HepG2 (cell line): ENCODE results near the gene HK3. TPM values are rescaled to one million over a fixed set of nuclear protein-coding genes. Genes with fewer than 3 reads are reported as not detected.

Experiments used
- AKAP8 ChIP-seq: sonication (generic); formaldehyde crosslinking; IDR thresholded peaks from 2 replicates; pipeline ENCODE4 v1.5.1; 2020; ENCODE audit warnings: mild to moderate bottlenecking, missing genetic modification reagents
- HDAC6 ChIP-seq: fragments of 200-600 bp; sonication (generic); IDR thresholded peaks from 2 replicates; pipeline ENCODE4 v1.7.0; 2017; ENCODE audit warnings: mild to moderate bottlenecking, antibody characterized with exemption, low read length, low read depth
- HNRNPLL ChIP-seq: fragments of 200-400 bp; formaldehyde crosslinking; IDR thresholded peaks from 2 replicates; pipeline ENCODE4 v1.6.1; 2017; ENCODE audit warnings: mild to moderate bottlenecking, low read depth, low read length; ENCODE audit not compliant: poor library complexity, severe bottlenecking
- JARID2 ChIP-seq: sonication (generic); formaldehyde crosslinking; IDR thresholded peaks from 2 replicates; pipeline ENCODE4 v1.8.1; 2023; ENCODE audit warnings: missing genetic modification reagents, inconsistent platforms; ENCODE audit not compliant: insufficient replicate concordance
- KIAA2018 ChIP-seq: sonication (generic); formaldehyde crosslinking; IDR thresholded peaks from 2 replicates; pipeline ENCODE4 v1.5.0; 2020; ENCODE audit warnings: mild to moderate bottlenecking, missing genetic modification reagents, borderline replicate concordance
- PAX8 ChIP-seq: sonication (generic); formaldehyde crosslinking; IDR thresholded peaks from 2 replicates; pipeline ENCODE4 v1.8.0; 2022; ENCODE audit warnings: mild to moderate bottlenecking, missing genetic modification reagents, borderline replicate concordance
- ZBTB1 ChIP-seq: sonication (generic); formaldehyde crosslinking; IDR thresholded peaks from 2 replicates; pipeline ENCODE4 v1.4.0; 2020; ENCODE audit warnings: missing genetic modification reagents, borderline replicate concordance
- ZNF350 ChIP-seq: sonication (generic); formaldehyde crosslinking; IDR thresholded peaks from 2 replicates; pipeline ENCODE4 v1.4.0; 2020; ENCODE audit warnings: mild to moderate bottlenecking, low read depth, missing genetic modification reagents, borderline replicate concordance
- ZNF383 ChIP-seq: sonication (generic); formaldehyde crosslinking; IDR thresholded peaks from 2 replicates; pipeline ENCODE4 v1.4.0; 2020; ENCODE audit warnings: missing genetic modification reagents, mild to moderate bottlenecking, borderline replicate concordance
- ZNF446 ChIP-seq: sonication (generic); formaldehyde crosslinking; IDR thresholded peaks from 2 replicates; pipeline ENCODE4 v1.5.0; 2020; ENCODE audit warnings: mild to moderate bottlenecking, missing genetic modification reagents
- ZNF570 ChIP-seq: sonication (generic); formaldehyde crosslinking; IDR thresholded peaks from 2 replicates; pipeline ENCODE4 v1.4.0; 2020; ENCODE audit warnings: mild to moderate bottlenecking, missing genetic modification reagents, borderline replicate concordance
- ZNF747 ChIP-seq: sonication (generic); formaldehyde crosslinking; IDR thresholded peaks from 2 replicates; pipeline ENCODE4 v1.8.1; 2023; ENCODE audit warnings: missing genetic modification reagents, mild to moderate bottlenecking, borderline replicate concordance
- ZNF800 ChIP-seq: sonication (generic); formaldehyde crosslinking; IDR thresholded peaks from 2 replicates; pipeline ENCODE4 v1.4.0; 2020; ENCODE audit warnings: missing genetic modification reagents
- polyA plus RNA-seq, 8 experiments: library from polyadenylated mRNA; depleted of rRNA in 3 of 8; stranded (reverse) in 7 of 8; unstranded in 1 of 8; fragments of >200 nt; fragmentation: Illumina TruSeq in 4 of 8; extraction: Trizol in 4 of 8; gene quantifications; 2 replicates each; pipeline versions ENCODE4 v1.2.1 to v1.2.3, GENCODE V29; 2011 to 2016; ENCODE audit warnings: low read depth in 4 of 8, missing spikeins in 1 of 8, mixed read lengths in 1 of 8; ENCODE audit not compliant: insufficient read depth in 1 of 8
- total RNA-seq, 5 experiments: library from RNA; depleted of rRNA; stranded (reverse); fragments of >200 nt; fragmentation: Illumina TruSeq; extraction: Trizol; gene quantifications; 2 replicates each; pipeline ENCODE4 v1.2.3, GENCODE V29; 2016; ENCODE audit warnings: low read depth in 1 of 5
- TF ChIP-seq, protein P1 (sequence below): sonication (generic); formaldehyde crosslinking; IDR thresholded peaks from 2 replicates; pipeline ENCODE4 v1.4.0; 2020; ENCODE audit warnings: mild to moderate bottlenecking, missing genetic modification reagents, borderline replicate concordance

Gene HK3
- total and polyA plus RNA-seq, 2 of the 13 experiments (the other 11 are each of a cell fraction or from before 2014, with no cell fraction given): not detected

GRCh38 chr5:176837707-176838115 is 61.4 kb downstream of the HK3 start (continued):
- TF ChIP-seq, protein P1, sequence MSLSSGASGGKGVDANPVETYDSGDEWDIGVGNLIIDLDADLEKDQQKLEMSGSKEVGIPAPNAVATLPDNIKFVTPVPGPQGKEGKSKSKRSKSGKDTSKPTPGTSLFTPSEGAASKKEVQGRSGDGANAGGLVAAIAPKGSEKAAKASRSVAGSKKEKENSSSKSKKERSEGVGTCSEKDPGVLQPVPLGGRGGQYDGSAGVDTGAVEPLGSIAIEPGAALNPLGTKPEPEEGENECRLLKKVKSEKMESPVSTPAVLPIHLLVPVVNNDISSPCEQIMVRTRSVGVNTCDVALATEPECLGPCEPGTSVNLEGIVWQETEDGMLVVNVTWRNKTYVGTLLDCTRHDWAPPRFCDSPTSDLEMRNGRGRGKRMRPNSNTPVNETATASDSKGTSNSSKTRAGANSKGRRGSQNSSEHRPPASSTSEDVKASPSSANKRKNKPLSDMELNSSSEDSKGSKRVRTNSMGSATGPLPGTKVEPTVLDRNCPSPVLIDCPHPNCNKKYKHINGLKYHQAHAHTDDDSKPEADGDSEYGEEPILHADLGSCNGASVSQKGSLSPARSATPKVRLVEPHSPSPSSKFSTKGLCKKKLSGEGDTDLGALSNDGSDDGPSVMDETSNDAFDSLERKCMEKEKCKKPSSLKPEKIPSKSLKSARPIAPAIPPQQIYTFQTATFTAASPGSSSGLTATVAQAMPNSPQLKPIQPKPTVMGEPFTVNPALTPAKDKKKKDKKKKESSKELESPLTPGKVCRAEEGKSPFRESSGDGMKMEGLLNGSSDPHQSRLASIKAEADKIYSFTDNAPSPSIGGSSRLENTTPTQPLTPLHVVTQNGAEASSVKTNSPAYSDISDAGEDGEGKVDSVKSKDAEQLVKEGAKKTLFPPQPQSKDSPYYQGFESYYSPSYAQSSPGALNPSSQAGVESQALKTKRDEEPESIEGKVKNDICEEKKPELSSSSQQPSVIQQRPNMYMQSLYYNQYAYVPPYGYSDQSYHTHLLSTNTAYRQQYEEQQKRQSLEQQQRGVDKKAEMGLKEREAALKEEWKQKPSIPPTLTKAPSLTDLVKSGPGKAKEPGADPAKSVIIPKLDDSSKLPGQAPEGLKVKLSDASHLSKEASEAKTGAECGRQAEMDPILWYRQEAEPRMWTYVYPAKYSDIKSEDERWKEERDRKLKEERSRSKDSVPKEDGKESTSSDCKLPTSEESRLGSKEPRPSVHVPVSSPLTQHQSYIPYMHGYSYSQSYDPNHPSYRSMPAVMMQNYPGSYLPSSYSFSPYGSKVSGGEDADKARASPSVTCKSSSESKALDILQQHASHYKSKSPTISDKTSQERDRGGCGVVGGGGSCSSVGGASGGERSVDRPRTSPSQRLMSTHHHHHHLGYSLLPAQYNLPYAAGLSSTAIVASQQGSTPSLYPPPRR (CRISPR knock-in tag): peak; percentile 94
- TF ChIP-seq ZNF570: peak; percentile 100
- peak; percentile 99 for TF ChIP-seq AKAP8 (CRISPR knock-in tag)
- peak; percentile 100 for TF ChIP-seq ZNF800 (CRISPR knock-in tag)
- no peak for TF ChIP-seq HDAC6
- TF ChIP-seq JARID2 (CRISPR knock-in tag): peak; percentile 100
- peak; percentile 99 for TF ChIP-seq ZNF350
- TF ChIP-seq ZNF383 (CRISPR knock-in tag): peak; percentile 99
- TF ChIP-seq KIAA2018: peak; percentile 99
- TF ChIP-seq ZNF446 (CRISPR knock-in tag): peak; percentile 100
- TF ChIP-seq HNRNPLL: no peak
- peak; percentile 100 for TF ChIP-seq ZNF747 (CRISPR knock-in tag)
- TF ChIP-seq ZBTB1 (CRISPR knock-in tag): peak; percentile 99
- peak; percentile 100 for TF ChIP-seq PAX8
